Right lobe of liver (tissue), 4 donors: ENCODE data around the gene SLC38A4.

Source experiments
- CTCF ChIP-seq, 4 donors: fragments of 200-600 bp in 3 of 4; fragments of 450-650 bp in 1 of 4; IDR thresholded peaks; one replicate each; pipeline versions ENCODE4 v1.5.1 to v1.8.0; 2016 to 2022; ENCODE audit warnings: antibody characterized with exemption in 4 of 4, mild to moderate bottlenecking in 2 of 4
- POLR2A ChIP-seq: fragments of 450-650 bp; IDR thresholded peaks from one replicate; pipeline ENCODE4 v1.6.1; 2017; ENCODE audit warnings: antibody characterized with exemption, mild to moderate bottlenecking
- donor health status: DM: no; HTN: no; CAD: no.
- donor health status: DM: no; HTN: no; CAD: no.
- donor health status: DM: no; HTN: yes; CAD: no.

GRCh38 chr12:46798056-46798455 is 27.7 kb downstream of the SLC38A4 start:
- TF ChIP-seq CTCF (IDR thresholded peaks at IDR 0.05) (no peak), POLR2A (no peak)
